GM19099 (cell line): ENCODE data around the gene USP9X.

Experiments
- POLR2A ChIP-seq: IDR thresholded peaks from 3 replicates; pipeline ENCODE4 v1.6.1; 2011; ENCODE audit warnings: low read depth; ENCODE audit not compliant: insufficient read length; ENCODE audit errors: extremely low read depth

Gene USP9X

GRCh38 chrX:41067721-41068120 is 17.5 kb upstream of the USP9X start:
- TF ChIP-seq POLR2A, result no peak

DNA sequence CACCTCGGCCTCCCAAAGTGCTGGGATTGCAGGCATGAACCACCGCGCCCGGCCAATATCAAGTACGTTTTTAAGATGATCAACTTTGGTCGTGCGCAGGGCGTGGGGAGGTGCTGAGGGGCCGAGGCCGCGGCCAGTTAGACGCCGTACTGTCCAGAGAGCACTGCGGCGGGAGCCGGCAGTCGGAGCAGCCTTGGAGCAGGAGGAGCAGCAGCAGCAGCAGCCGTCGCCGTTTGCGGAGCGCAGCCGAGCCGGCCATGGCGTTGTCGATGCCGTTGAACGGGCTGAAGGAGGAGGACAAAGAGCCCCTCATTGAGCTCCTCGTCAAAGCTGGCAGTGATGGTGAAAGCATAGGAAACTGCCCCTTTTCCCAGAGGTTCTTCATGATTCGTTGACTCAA is 8.5 kb upstream of the USP9X start:
- TF ChIP-seq POLR2A, result no peak

DNA sequence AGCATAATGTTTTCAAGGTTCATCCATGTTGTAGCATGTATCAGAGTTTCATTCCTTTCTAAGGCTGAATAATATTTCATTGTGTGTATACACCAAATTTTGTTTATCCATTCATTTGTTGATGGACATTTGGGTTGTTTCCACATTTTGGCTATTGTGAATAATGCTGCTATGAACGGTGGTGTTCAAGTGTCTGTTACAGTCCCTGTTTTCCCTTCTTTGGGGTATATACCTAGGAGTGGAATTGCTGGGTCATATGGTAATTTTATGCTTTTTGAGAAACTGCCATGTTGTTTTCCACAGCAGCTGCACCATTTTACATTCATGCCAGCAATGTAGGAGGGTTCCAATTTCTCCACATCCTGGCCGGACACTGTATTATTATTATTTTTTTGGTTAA is 3.4 kb upstream of the USP9X start:
- no peak for TF ChIP-seq POLR2A

DNA sequence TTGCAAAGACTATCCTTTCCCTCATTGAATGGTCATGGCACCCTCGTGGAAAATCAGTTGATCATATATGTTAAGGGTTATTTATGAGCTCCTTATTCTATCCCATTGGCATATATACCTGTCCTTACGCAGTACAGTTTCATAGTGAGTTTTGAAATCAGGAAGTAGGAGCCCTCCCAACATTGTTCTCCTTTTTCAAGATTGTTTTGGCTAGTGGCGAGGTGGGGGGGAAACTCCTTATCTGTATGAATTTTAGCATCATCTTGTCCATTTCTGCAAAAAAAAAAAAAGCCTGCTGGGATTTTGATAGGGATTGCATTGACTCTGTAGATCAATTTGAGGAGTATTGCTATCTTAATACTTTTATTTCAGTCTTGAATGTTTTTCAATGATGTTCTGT is 2.5 kb upstream of the USP9X start:
- TF ChIP-seq POLR2A, result no peak

DNA sequence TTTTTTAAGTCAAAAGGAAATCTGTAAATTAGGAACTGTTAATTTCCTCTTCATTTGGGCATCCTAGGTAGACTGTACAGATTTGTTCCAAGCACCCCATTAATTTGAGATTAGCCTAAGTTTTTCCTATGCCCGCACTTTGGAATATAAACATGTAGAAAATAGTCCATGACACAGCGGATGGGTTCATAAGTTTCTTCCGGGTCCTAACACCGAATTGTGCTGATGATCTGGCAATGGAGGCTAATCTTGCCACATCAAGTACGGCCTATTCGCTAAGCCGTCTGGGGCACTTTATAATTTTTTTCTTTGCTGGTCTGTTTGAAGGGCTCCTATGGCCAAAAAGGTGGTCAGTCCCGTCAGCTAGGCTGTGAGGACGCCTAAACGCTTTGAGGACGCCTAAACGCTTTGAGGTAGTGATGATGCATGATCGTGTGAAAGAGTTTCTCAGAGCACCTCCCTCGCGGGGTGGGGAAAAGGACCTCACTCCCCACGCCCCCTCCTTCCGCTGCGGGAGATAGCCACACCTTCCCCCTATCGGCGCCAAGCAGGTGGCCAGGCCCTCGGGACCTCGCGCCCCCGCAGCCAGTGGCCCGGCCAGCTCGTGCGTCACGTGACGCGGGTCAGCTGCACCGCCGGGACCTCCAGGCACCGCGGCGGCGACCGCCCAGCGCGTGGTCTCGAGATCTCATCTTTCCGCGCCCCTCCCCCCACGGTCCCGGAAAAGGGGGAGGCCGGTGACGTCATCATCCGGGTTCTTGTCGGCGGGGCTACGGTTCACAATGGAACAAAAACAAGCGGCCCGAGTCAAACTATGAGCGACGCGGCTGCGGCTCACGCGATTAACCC is 977 bp upstream of the USP9X start:
- TF ChIP-seq POLR2A, result peak; percentile 88

GRCh38 chrX:41085512-41085877 is 250 bp downstream of the USP9X start:
- peak; percentile 69 for TF ChIP-seq POLR2A

- peak; percentile 25 for TF ChIP-seq POLR2A
Measured at GRCh38 chrX:41085878-41086626, 807 bp downstream of the USP9X start.

GRCh38 chrX:41086627-41086932 is 1.3 kb downstream of the USP9X start:
- no peak for TF ChIP-seq POLR2A

GRCh38 chrX:41087201-41087600 is 2.0 kb downstream of the USP9X start:
- TF ChIP-seq POLR2A, result no peak

- no peak for TF ChIP-seq POLR2A
Measured at GRCh38 chrX:41090568-41091238, 5.5 kb downstream of the USP9X start.

- no peak for TF ChIP-seq POLR2A
Measured at GRCh38 chrX:41092776-41093175, 7.5 kb downstream of the USP9X start.

GRCh38 chrX:41095174-41095573 is 9.9 kb downstream of the USP9X start:
- TF ChIP-seq POLR2A, result no peak

DNA sequence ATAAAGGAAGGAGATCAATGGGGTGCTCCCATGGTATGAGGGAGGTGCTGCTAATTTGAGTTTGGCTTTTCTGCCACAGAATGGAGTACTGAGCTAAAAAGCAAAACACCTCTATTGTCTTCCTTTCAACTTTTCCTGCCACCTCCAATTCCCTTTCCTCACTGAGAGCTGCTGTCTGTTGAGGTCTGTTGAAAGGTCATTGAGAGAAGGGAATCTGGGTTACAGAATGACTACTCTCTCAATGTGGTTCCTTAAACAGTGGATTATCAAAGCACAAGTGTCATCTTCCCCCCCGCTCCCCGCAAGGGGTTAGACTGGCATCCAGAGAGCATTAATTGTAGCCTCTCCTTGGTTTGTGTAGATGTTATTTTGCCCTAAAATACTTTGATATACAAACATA is 10.7 kb downstream of the USP9X start:
- TF ChIP-seq POLR2A, result no peak

DNA sequence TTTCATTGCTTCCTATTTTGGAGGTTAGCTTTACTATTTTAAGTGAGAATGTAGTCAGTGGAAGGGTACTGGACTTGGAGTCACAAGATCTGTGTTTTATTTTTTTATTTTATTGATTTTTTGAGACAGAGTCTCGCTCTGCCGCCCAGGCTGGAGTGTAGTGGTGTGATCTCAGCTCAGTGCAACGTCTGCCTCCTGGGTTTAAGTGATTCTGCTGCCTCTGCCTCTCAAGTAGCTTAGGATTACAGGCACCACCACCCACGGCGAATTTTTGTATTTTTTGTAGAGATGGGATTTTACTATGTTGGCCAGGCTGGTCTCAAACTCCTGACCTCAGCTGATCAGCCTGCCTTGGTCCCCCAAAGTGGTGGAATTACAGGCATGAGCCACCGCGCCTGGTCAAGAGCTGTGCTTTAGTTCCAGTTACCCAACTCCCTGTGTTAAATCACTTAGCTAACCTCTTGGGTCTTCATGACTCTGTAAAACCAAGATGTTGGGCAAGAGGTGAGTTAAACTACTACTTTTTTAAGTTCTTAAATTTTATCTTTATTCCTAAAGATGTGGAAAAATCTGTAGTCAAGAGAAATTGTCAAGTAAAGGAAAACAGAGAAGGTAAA is 11.2 kb downstream of the USP9X start:
- TF ChIP-seq POLR2A, result no peak

GRCh38 chrX:41097326-41097725 is 12.1 kb downstream of the USP9X start:
- TF ChIP-seq POLR2A, result no peak
